IMR-90 (cell line): ENCODE results near the gene ABCF1. TPM values are rescaled to one million over a fixed set of nuclear protein-coding genes. Genes with fewer than 3 reads are reported as not detected.

Source experiments
- ATAC-seq: fragments of 200-7000 bp; cut with Tn5 transposase; 2 replicates; pipeline ENCODE4 v1.9.1; 2020; ENCODE audit warnings: low read depth, mild to moderate bottlenecking, moderate library complexity
- BruUV-seq: library from RNA; stranded (reverse); fragments of 400-500 nt; replicated peaks from 2 replicates; lab custom pipeline; 2021; lab: Mats Ljungman, UMichigan
- CTCF ChIA-PET: fragments of 300-600 bp; formaldehyde crosslinking; extraction: SDS; loops from one replicate; lab custom pipeline; 2021; ENCODE audit warnings: antibody characterized with exemption; lab: Yijun Ruan, JAX
- POLR2A ChIA-PET: fragments of 300-600 bp; sonication (Branson Sonifier 250); formaldehyde crosslinking; loops from one replicate; lab custom pipeline; 2022; ENCODE audit warnings: antibody characterized with exemption; ENCODE audit not compliant: unreplicated experiment; lab: Charles Lee
- DNase-seq: peaks from one replicate; pipeline ENCODE4 v3.0.0; 2013
- H2AFZ ChIP-seq: replicated peaks from 2 replicates; pipeline ENCODE3; 2013; ENCODE audit warnings: low read length, mild to moderate bottlenecking; ENCODE audit not compliant: poor library complexity
- H2AK5ac ChIP-seq: 2 replicates; pipeline ENCODE4 v1.6.1; 2013; ENCODE audit warnings: low read depth, low read length, inconsistent platforms
- H2AK9ac ChIP-seq: replicated peaks from 2 replicates; pipeline ENCODE3; 2013; ENCODE audit warnings: mild to moderate bottlenecking, low read depth, low read length, moderate library complexity; ENCODE audit not compliant: poor library complexity
- H2BK120ac ChIP-seq: 2 replicates; pipeline ENCODE4 v1.6.1; 2013; ENCODE audit warnings: low read depth, low read length, inconsistent platforms
- H2BK15ac ChIP-seq: 3 replicates; pipeline ENCODE4 v1.6.1; 2013; ENCODE audit warnings: low read depth, low read length, inconsistent platforms
- H2BK20ac ChIP-seq: 2 replicates; pipeline ENCODE4 v1.6.1; 2013; ENCODE audit warnings: low read depth, mild to moderate bottlenecking, inconsistent platforms, low read length, moderate library complexity
- H2BK5ac ChIP-seq: 2 replicates; pipeline ENCODE4 v1.6.1; 2013; ENCODE audit warnings: mild to moderate bottlenecking, low read depth, low read length, inconsistent platforms; ENCODE audit not compliant: poor library complexity, severe bottlenecking
- H3K14ac ChIP-seq: replicated peaks from 2 replicates; pipeline ENCODE4 v1.6.1; 2013; ENCODE audit warnings: low read depth, low read length, inconsistent platforms
- H3K18ac ChIP-seq: 2 replicates; pipeline ENCODE4 v1.6.1; 2013; ENCODE audit warnings: low read depth, low read length, control low read depth
- H3K23ac ChIP-seq: 2 replicates; pipeline ENCODE4 v1.6.1; 2013; ENCODE audit warnings: low read depth, low read length, inconsistent platforms
- H3K27ac ChIP-seq: 2 replicates; pipeline ENCODE4 v1.5.1; 2013; ENCODE audit warnings: mild to moderate bottlenecking, control low read depth, low read length; ENCODE audit not compliant: insufficient read depth
- H3K27me3 ChIP-seq: 2 replicates; pipeline ENCODE4 v1.6.1; 2013; ENCODE audit warnings: low read length; ENCODE audit not compliant: control insufficient read depth, insufficient read depth
- H3K36me3 ChIP-seq: 2 replicates; pipeline ENCODE4 v1.6.1; 2013; ENCODE audit warnings: low read length, mixed read lengths; ENCODE audit not compliant: control insufficient read depth, insufficient read depth
- H3K4ac ChIP-seq: 2 replicates; pipeline ENCODE4 v1.6.1; 2013; ENCODE audit warnings: low read depth, low read length, inconsistent platforms
- H3K4me1 ChIP-seq: 2 replicates; pipeline ENCODE4 v1.6.1; 2013; ENCODE audit warnings: low read length, mixed read lengths; ENCODE audit not compliant: control insufficient read depth, insufficient read depth
- H3K4me2 ChIP-seq: 2 replicates; pipeline ENCODE4 v1.6.1; 2013; ENCODE audit warnings: low read depth, mild to moderate bottlenecking, control low read depth, low read length, moderate library complexity
- H3K4me3 ChIP-seq: 2 replicates; pipeline ENCODE4 v1.5.1; 2013; ENCODE audit warnings: low read depth, mild to moderate bottlenecking, control low read depth, low read length, moderate library complexity; ENCODE audit not compliant: insufficient read depth
- H3K56ac ChIP-seq: 2 replicates; pipeline ENCODE4 v1.6.1; 2013; ENCODE audit warnings: low read length, inconsistent platforms; ENCODE audit not compliant: insufficient read depth; ENCODE audit errors: extremely low read depth
- H3K79me1 ChIP-seq, 2 experiments: 2 replicates each; pipeline ENCODE4 v1.6.1; 2013; ENCODE audit warnings: low read length in 2 of 2, inconsistent platforms in 1 of 2, low read depth in 1 of 2
- H3K9ac ChIP-seq: 2 replicates; pipeline ENCODE4 v1.6.1; 2013; ENCODE audit warnings: low read depth, low read length, control low read depth
- H3K9me1 ChIP-seq: 2 replicates; pipeline ENCODE4 v1.6.1; 2013; ENCODE audit warnings: low read length, inconsistent platforms; ENCODE audit not compliant: insufficient read depth
- H3K9me3 ChIP-seq: 2 replicates; pipeline ENCODE4 v1.6.1; 2013; ENCODE audit warnings: low read length; ENCODE audit not compliant: control insufficient read depth, insufficient read depth
- H4K20me1 ChIP-seq: 2 replicates; pipeline ENCODE4 v1.6.1; 2013; ENCODE audit warnings: low read length, inconsistent platforms; ENCODE audit not compliant: insufficient read depth
- H4K5ac ChIP-seq: 2 replicates; pipeline ENCODE4 v1.6.1; 2013; ENCODE audit warnings: mild to moderate bottlenecking, low read depth, low read length, control low read depth
- H4K8ac ChIP-seq, 2 experiments: 2 replicates each; pipeline ENCODE4 v1.6.1; 2013; ENCODE audit warnings: low read depth in 2 of 2, low read length in 2 of 2, control low read depth in 1 of 2, inconsistent platforms in 1 of 2
- H4K91ac ChIP-seq: 2 replicates; pipeline ENCODE4 v1.6.1; 2013; ENCODE audit warnings: low read depth, low read length, inconsistent platforms; ENCODE audit not compliant: insufficient read depth
- CHD1 ChIP-seq: IDR thresholded peaks from 2 replicates; pipeline ENCODE4 v1.6.1; 2012; ENCODE audit warnings: low read depth, low read length, improper control_type of control experiment
- WGBS, 2 experiments: methylation state at CpG; one replicate each; pipeline versions ENCODE4 v1.1.5 to v1.1.7; 2013; ENCODE audit warnings: missing lambda C conversion rate in 2 of 2; ENCODE audit not compliant: insufficient read length in 1 of 2; ENCODE audit errors: extremely low coverage in 2 of 2; 5-methylcytosine and 5-hydroxymethylcytosine counted together
- dilution Hi-C: fragments of 300-500 bp; cut with HindIII; formaldehyde crosslinking; loops from one replicate; pipeline ENCODE4 v1.14.3; 2018; ENCODE audit warnings: low sequenced_read_pairs; ENCODE audit not compliant: unreplicated experiment
- in situ Hi-C: fragments of 300-500 bp; cut with MboI; formaldehyde crosslinking; loops from 3 replicates; pipeline ENCODE4 v1.14.3; 2019; ENCODE audit warnings: low sequenced_read_pairs, inconsistent platforms, mixed read lengths
- intact Hi-C: fragments of 100-400 bp; cut with micrococcal nuclease; formaldehyde crosslinking; loops from 2 replicates; pipeline ENCODE4 v1.10.0; 2022
- polyA plus RNA-seq, 3 experiments: library from polyadenylated mRNA; depleted of rRNA; stranded (reverse); fragments of >200 nt; gene quantifications; 2 replicates each; pipeline ENCODE4 v1.2.3, GENCODE V29; 2012; ENCODE audit warnings: low replicate concordance in 1 of 3
- total RNA-seq: library from RNA; depleted of rRNA; stranded (reverse); fragments of >200 nt; gene quantifications from 2 replicates; pipeline ENCODE4 v1.2.3, GENCODE V29; 2012
- TF ChIP-seq, protein P1 (sequence below): fragments of 150-350 bp; IDR thresholded peaks from 2 replicates; pipeline ENCODE4 v1.6.1; 2016; ENCODE audit warnings: low read depth, mild to moderate bottlenecking, low read length, moderate library complexity, borderline replicate concordance

The ABCF1 gene
- total and polyA plus RNA-seq, 2 of the 4 experiments (the other 2 are of a cell fraction) = 39.1 to 48.6 TPM

DNA sequence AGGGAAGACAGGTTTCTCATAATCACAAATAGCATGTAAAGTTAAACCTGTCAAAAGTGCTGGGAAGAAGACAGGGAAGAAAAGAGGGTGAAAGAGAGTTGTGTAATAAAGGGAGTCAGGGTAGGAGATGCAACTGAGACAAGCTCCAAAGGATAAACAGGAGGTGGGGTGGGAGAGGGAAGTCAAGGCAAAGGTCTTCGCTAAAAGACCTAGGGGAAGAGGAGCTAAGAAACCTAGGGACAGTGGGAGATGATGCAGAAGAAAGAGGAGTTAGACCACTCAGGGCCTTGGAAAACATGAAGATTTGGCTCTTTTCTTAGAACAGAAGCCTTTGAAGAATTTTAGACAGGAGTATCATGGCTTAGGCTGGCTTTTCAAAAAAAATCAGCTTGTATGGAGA lies 7.1 kb upstream of the ABCF1 start:
- no peak overlapping the region for H3K27ac ChIP-seq
- peaks cover 8% of the 10 kb centered on the region; the same call in 1 of the 2 replicates for H4K20me1 ChIP-seq
- H4K5ac ChIP-seq = no peak overlapping the region
- no peaks in the 10 kb centered on the region for H3K4me1 ChIP-seq
- TF ChIP-seq, protein P1, sequence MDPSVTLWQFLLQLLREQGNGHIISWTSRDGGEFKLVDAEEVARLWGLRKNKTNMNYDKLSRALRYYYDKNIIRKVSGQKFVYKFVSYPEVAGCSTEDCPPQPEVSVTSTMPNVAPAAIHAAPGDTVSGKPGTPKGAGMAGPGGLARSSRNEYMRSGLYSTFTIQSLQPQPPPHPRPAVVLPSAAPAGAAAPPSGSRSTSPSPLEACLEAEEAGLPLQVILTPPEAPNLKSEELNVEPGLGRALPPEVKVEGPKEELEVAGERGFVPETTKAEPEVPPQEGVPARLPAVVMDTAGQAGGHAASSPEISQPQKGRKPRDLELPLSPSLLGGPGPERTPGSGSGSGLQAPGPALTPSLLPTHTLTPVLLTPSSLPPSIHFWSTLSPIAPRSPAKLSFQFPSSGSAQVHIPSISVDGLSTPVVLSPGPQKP = no peak
- TF ChIP-seq CHD1 = no peak
- no peak overlapping the region for H2AK5ac ChIP-seq
- no peak overlapping the region for H3K18ac ChIP-seq
- no peak overlapping the region for H3K4ac ChIP-seq
- H3K4me3 ChIP-seq = no peak overlapping the region
- no peak overlapping the region for H2BK5ac ChIP-seq
- CTCF ChIA-PET = interaction anchor here (0.5 kb wide), 1 partner anchor 11 kb away, joined by 5 read pairs; no protein-coding TSS in a partner anchor
- ATAC-seq (no peak), DNase-seq (no peak)
- no peak overlapping the region for H2AFZ ChIP-seq
- no peak overlapping the region for H2BK15ac ChIP-seq
- BruUV-seq = no TSS peak
- no peak overlapping the region for H3K4me2 ChIP-seq
- peaks cover 2% of the 10 kb centered on the region; the same call in 1 of the 2 replicates for H3K9me1 ChIP-seq
- H4K91ac ChIP-seq = no peak overlapping the region
- H3K27me3 ChIP-seq = no peaks in the 10 kb centered on the region
- intact Hi-C loops (no loop called here), dilution Hi-C loops (no loop called here), in situ Hi-C loops (no loop called here)
- H3K36me3 ChIP-seq = peaks cover 16% of the 10 kb centered on the region
- H3K9ac ChIP-seq = no peak overlapping the region
- no peak overlapping the region for H2BK20ac ChIP-seq
- no peak overlapping the region for H3K14ac ChIP-seq
- 100% methylated on average over 1 of the region's 1 CpG; no CpG with 5 or more reads in 1 of the 2 experiments for WGBS, 2 experiments
- H3K23ac ChIP-seq = no peak overlapping the region
- no peak overlapping the region for H4K8ac ChIP-seq
- POLR2A ChIA-PET = no interaction called here
- no peaks in the 10 kb centered on the region for H3K9me3 ChIP-seq
- H2AK9ac ChIP-seq = no peak overlapping the region
- no peak overlapping the region for H2BK120ac ChIP-seq
- no peak overlapping the region for H3K56ac ChIP-seq
- peaks cover 4 to 36% of the 10 kb centered on the region in 2 experiments; a peak in 3 of 4 replicates for H3K79me1 ChIP-seq
